Measurements from ENCODE around the gene CBX1.
"Not testable (repeated sequence)": the region's sequence is repeated elsewhere in the genome, so short reads cannot be mapped to it uniquely, and the experiment has no call there.

The CBX1 gene

GRCh38 chr17:48048384-48049126 is 52.7 kb downstream of the CBX1 start:
- DNase-seq: peak; percentile 77

GRCh38 chr17:48047741-48048383 is 53.4 kb downstream of the CBX1 start, which contains the start of gene NFE2L1:
Gene NFE2L1, plus strand, starts transcription at chr17:48048359. Its CDS starts 2,760 bp downstream, at chr17:48051119.
- peak; percentile 100 for DNase-seq

GRCh38 chr17:48047113-48047740 is 54.1 kb downstream of the CBX1 start:
- DNase-seq: no peak

GRCh38 chr17:48046296-48046695 is 55.0 kb downstream of the CBX1 start:
- DNase-seq: no peak

GRCh38 chr17:48045316-48046001 is 55.8 kb downstream of the CBX1 start:
- peak; percentile 49 for DNase-seq

GRCh38 chr17:48044851-48045250 is 56.4 kb downstream of the CBX1 start:
- DNase-seq: no peak

- DNase-seq: peak; percentile 45
Observed at GRCh38 chr17:48043176-48043575, 58.1 kb downstream of the CBX1 start.

GRCh38 chr17:48038687-48039086 is 62.6 kb downstream of the CBX1 start:
- no peak for DNase-seq

GRCh38 chr17:48037838-48038323 is 63.4 kb downstream of the CBX1 start:
- DNase-seq: no peak

GRCh38 chr17:48037036-48037837 is 64.0 kb downstream of the CBX1 start, which contains the start of gene COPZ2:
Gene COPZ2, minus strand, starts transcription at chr17:48037797. Its CDS starts 20 bp downstream, at chr17:48037777.
- DNase-seq: peak; percentile 57

- DNase-seq: no peak
Observed at GRCh38 chr17:48036693-48037035, 64.6 kb downstream of the CBX1 start.

- not testable (repeated sequence) for DNase-seq
Observed at GRCh38 chr17:48034734-48035133, 66.5 kb downstream of the CBX1 start.

GRCh38 chr17:48031966-48032365 is 69.3 kb downstream of the CBX1 start:
- DNase-seq: no peak

- no peak for DNase-seq
Observed at GRCh38 chr17:48030531-48030930, 70.7 kb downstream of the CBX1 start.

- DNase-seq: no peak
Observed at GRCh38 chr17:48028736-48029135, 72.5 kb downstream of the CBX1 start.

- no peak for DNase-seq
Observed at GRCh38 chr17:48027322-48027981, 73.8 kb downstream of the CBX1 start.

GRCh38 chr17:48026502-48027321 is 74.6 kb downstream of the CBX1 start:
- peak; percentile 84 for DNase-seq

GRCh38 chr17:48025904-48026501 is 75.3 kb downstream of the CBX1 start:
- DNase-seq: no peak

- peak; percentile 93 for DNase-seq
Observed at GRCh38 chr17:48025040-48025903, 76.0 kb downstream of the CBX1 start.
